Erythroblast (primary cell): Measurements from ENCODE around the gene VPS13C.

Experiments
- GATA1 ChIP-seq: IDR thresholded peaks from 2 replicates; pipeline ENCODE4 v1.6.1; 2011; ENCODE audit warnings: low read depth, mild to moderate bottlenecking, control low read depth, low read length, moderate library complexity
- POLR2A ChIP-seq: IDR thresholded peaks from 2 replicates; pipeline ENCODE4 v1.6.1; 2011; ENCODE audit warnings: mild to moderate bottlenecking, low read length

DNA sequence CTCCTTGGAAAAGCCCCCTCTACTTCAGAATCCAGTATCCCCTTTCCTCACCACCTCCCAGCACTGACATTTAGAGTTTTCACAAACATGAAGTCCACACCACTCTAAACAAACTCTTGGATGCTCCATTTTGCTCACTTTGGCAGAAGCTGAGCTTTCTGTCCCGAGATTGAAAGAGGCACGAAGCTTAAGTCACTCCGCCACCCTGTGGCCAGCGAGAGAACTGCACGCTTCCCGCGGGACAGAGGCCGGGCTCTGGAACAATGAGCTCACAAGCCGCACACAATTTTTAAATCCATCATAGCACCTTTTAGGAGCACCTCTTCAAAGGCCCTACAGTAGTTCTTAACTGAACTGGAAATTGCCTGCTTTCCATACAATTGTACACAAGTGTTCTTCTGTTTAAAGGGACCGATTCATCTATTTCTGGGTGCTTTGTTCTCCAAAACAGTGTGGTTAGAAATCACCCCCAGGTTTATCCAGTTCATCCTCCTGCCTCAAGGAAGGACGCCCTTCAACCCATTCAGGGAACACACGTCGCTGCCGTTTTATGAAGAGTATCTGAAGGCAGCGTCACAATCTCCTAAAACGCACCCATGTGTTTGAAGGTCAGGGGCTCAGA, 226.1 kb downstream of the VPS13C start:
- TF ChIP-seq POLR2A (no peak), GATA1 (no peak)
